ENCODE data around the gene NENF. TPM values are rescaled to one million over a fixed set of nuclear protein-coding genes. Genes with fewer than 3 reads are reported as not detected.

NENF gene
- total RNA-seq, 1 donor from 2014 or later, result 110 TPM

DNA sequence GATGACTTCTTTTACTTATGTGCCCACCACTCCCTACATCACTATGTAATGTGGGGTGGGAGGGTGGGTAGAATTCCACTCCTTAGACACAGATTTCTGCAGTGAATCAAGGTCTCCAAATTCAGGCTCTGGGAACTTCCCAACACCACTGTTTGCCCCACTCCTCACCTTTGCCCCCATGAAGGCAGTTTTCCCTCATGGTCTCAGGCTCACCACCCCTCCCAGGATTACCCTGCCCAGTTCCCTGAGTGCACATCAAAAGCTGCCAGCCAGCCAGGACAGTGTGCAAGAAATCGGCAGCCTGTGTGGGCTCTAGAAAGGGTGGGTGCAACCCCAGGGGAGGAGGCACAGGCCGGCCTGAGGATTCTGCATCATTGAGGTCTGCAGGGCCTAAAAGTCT, 14.8 kb downstream of the NENF start:
- peaks cover 0 to 7% of the 10 kb centered on the region in 2 donors for H3K36me3 ChIP-seq
- TF ChIP-seq, protein P1, sequence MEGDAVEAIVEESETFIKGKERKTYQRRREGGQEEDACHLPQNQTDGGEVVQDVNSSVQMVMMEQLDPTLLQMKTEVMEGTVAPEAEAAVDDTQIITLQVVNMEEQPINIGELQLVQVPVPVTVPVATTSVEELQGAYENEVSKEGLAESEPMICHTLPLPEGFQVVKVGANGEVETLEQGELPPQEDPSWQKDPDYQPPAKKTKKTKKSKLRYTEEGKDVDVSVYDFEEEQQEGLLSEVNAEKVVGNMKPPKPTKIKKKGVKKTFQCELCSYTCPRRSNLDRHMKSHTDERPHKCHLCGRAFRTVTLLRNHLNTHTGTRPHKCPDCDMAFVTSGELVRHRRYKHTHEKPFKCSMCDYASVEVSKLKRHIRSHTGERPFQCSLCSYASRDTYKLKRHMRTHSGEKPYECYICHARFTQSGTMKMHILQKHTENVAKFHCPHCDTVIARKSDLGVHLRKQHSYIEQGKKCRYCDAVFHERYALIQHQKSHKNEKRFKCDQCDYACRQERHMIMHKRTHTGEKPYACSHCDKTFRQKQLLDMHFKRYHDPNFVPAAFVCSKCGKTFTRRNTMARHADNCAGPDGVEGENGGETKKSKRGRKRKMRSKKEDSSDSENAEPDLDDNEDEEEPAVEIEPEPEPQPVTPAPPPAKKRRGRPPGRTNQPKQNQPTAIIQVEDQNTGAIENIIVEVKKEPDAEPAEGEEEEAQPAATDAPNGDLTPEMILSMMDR (IDR thresholded peaks at IDR 0.05), result no peak
- TF ChIP-seq POLR2A (IDR thresholded peaks at IDR 0.05), result no peak
- TF ChIP-seq POLR2AphosphoS5 (IDR thresholded peaks at IDR 0.05; ENCODE audit: insufficient read depth in 1 of 2, low read depth in 1 of 2), result no peak
- intact Hi-C loops (cut with DNase I), result no loop called here
- peaks cover 5% of the 10 kb centered on the region for H3K4me1 ChIP-seq
- H3K27ac ChIP-seq, result no peak overlapping the region
- H3K27me3 ChIP-seq, result no peaks in the 10 kb centered on the region
- H3K9me3 ChIP-seq, result no peaks in the 10 kb centered on the region
- no peak for DNase-seq (ENCODE audit: extremely low spot score in 2 of 2)
- H3K4me3 ChIP-seq, result no peak overlapping the region

DNA sequence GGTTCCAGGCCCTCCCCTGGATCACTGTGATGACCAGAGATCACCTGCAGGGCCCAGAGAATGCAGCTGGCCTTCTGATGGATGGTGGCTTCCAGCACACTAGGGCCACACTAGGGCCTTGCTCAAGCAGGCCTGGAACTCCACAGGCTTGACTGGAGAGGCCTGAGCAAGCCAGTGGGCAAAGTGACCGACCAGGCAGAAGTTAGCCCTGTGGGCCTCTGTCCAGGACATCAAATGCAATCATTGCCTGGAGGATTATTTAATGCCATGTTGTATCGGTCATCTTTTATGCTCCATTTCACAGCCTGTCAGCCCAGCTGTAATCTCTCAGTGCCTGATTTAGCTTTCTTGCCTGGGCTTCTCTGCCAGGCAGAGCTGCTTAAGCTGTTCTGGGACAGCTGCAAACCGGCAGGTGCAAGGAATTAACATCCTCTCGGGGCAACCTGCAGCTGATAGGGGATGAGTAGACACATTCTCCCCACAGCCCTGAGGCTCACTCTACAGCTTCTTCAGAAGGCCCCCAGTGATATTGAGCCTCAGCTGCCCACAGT, 17.7 kb downstream of the NENF start:
- intact Hi-C loops (cut with DNase I), result loop anchor here (5.0 kb wide), 1 partner anchor 163 kb away; the partner anchor contains the start of gene PPP2R5A
- Histone ChIP-seq H3K4me1 (peaks cover 7% of the 10 kb centered on the region), H3K4me3 (no peak overlapping the region), H3K27me3 (no peaks in the 10 kb centered on the region), H3K36me3 (no peaks in the 10 kb centered on the region), H3K27ac (no peak overlapping the region), H3K9me3 (no peaks in the 10 kb centered on the region)
- no peak for TF ChIP-seq POLR2A (IDR thresholded peaks at IDR 0.05)
- TF ChIP-seq, protein P1 (IDR thresholded peaks at IDR 0.05), result no peak
- no peak for TF ChIP-seq POLR2AphosphoS5 (IDR thresholded peaks at IDR 0.05; ENCODE audit: insufficient read depth in 1 of 2, low read depth in 1 of 2)
- no peak for DNase-seq (ENCODE audit: extremely low spot score in 2 of 2)

DNA sequence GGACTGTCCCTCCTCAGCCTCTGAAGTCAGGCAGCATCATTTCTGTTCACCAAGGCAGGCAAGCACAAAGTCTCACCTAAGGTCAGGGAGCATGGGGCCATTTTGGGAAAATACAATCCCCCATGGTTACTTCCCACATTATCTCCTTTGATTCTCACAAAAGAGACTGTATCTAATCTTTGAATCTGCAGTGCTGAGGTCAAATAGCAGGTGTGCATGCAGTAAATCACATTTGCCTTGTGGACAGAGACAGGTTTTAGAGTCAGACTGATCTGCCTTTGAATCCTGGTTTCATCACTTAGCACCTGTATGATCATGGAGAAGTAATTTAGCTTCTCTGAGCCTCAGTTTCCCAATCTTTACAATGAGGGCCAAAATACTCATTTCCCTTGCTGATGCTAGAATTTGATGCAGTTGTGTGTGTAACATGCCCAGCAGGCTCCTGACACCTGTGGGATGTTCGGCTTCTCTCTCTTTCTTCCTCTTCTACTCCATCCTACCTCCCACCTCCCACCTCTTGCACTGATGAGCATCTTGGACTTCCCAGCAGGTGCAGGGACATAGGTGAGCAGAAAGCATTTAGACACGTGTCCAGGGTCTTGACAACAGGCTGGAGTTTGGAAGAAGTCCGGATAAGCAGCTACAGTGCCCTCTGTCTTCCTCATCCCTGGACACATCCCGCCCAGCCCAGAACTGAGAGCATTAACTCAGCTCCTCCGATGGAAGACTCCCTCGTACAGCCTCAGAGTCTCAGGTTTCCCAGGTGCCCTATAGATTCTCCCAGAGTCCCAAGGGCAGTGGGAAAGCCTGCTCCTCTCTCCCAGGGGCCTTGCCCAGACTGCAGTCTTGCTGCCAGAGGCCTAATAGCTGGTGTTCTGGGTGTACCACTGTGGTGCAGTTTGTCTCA, 18.9 kb downstream of the NENF start:
- no peak for TF ChIP-seq POLR2AphosphoS5 (IDR thresholded peaks at IDR 0.05; ENCODE audit: insufficient read depth in 1 of 2, low read depth in 1 of 2)
- TF ChIP-seq POLR2A (IDR thresholded peaks at IDR 0.05), result no peak
- TF ChIP-seq, protein P1 (IDR thresholded peaks at IDR 0.05), result no peak
- no peaks in the 10 kb centered on the region for H3K9me3 ChIP-seq
- H3K27me3 ChIP-seq, result no peaks in the 10 kb centered on the region
- H3K4me3 ChIP-seq, result no peak overlapping the region
- intact Hi-C loops (cut with DNase I), result loop anchor here (5.0 kb wide), 1 partner anchor 164 kb away; the partner anchor contains the start of gene PPP2R5A
- H3K36me3 ChIP-seq, result no peaks in the 10 kb centered on the region
- no peak for DNase-seq (ENCODE audit: extremely low spot score in 2 of 2)
- H3K27ac ChIP-seq, result no peak overlapping the region
- peaks cover 14% of the 10 kb centered on the region for H3K4me1 ChIP-seq

DNA sequence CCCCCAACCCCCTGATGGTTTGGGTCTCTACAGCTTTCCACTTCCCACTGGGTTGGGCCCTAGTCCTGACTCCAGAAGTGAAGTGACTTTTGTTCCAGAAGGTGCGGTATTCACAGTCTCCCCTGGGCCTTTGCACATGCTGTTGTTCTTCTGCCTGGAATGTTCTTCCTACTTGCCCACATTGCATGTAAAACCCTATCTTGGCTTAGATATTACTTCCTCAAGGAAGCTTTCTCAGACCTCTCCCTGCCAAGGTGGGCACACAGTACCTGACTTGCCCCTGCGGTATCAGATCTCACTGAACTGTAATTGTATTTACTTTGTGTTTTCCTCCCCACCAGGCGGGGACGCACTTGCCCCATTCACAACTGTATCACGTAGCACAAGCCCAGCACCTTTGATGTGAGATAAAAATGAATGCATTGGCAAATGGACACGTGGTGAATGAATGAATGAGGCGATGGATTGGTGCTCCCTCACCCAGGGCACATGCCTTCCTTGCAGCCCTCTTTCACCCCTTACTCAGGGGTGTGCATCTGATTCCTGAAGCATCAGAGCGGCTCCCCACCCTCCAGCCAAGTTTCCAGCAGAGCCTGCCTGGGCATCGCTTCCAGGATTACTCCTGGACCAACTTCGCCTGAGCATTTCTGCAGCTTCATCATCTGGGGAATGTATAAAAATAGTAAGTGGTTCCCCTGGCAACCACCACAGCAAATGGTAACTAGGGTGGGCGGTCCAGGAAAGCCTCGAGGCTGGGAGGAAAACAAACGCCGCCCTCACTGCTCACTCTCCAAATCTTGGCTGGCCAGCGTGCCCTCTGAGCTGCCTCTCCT, 19.8 kb downstream of the NENF start:
- no peaks in the 10 kb centered on the region for H3K27me3 ChIP-seq
- no peak overlapping the region for H3K4me3 ChIP-seq
- H3K9me3 ChIP-seq, result no peaks in the 10 kb centered on the region
- TF ChIP-seq POLR2A (IDR thresholded peaks at IDR 0.05) (no peak), POLR2AphosphoS5 (IDR thresholded peaks at IDR 0.05; ENCODE audit: insufficient read depth in 1 of 2, low read depth in 1 of 2) (no peak)
- TF ChIP-seq, protein P1 (IDR thresholded peaks at IDR 0.05), result no peak
- peak overlapping the region; percentile 21 for H3K27ac ChIP-seq
- intact Hi-C loops (cut with DNase I), result loop anchor here (5.0 kb wide), 1 partner anchor 165 kb away; the partner anchor contains the start of gene PPP2R5A
- H3K36me3 ChIP-seq, result no peaks in the 10 kb centered on the region
- H3K4me1 ChIP-seq, result peaks cover 14% of the 10 kb centered on the region
- DNase-seq (ENCODE audit: extremely low spot score in 2 of 2), result no peak
